Suprapubic skin (tissue), 3 donors: ENCODE results near the gene PARP1.

Experiments used
- POLR2A ChIP-seq, 2 donors: fragments of 450-650 bp; IDR thresholded peaks; one replicate each; pipeline ENCODE4 v1.6.1; 2017; ENCODE audit warnings: antibody characterized with exemption in 2 of 2, mild to moderate bottlenecking in 2 of 2, moderate library complexity in 2 of 2
- TF ChIP-seq, protein P1 (sequence below), 2 donors: fragments of 200-600 bp in 1 of 2; fragments of 450-650 bp in 1 of 2; sonication (generic) in 1 of 2; IDR thresholded peaks; one replicate each; pipeline ENCODE4 v1.5.1; 2016 to 2019; ENCODE audit warnings: antibody characterized with exemption in 2 of 2, mild to moderate bottlenecking in 1 of 2, moderate library complexity in 1 of 2

DNA sequence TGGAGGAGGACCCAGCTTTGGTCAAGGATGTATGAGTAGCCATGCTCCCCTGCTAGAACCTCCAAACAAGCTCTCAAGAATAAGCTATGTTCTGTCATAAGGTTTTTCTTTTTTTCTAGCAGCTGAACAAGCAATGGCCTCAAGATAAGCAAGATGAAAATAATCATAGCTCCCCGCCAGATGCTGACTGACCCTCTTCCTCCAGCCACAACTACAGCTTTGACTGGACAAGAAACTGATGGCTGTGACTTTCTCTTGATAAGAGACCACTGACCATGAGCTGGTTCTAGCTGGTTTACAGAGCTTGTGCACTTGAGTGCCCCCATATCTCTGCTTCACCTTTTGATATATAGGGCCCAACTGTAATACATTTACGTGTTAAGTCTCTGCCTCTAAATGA lies 38.2 kb upstream of the PARP1 start:
- TF ChIP-seq, protein P1, sequence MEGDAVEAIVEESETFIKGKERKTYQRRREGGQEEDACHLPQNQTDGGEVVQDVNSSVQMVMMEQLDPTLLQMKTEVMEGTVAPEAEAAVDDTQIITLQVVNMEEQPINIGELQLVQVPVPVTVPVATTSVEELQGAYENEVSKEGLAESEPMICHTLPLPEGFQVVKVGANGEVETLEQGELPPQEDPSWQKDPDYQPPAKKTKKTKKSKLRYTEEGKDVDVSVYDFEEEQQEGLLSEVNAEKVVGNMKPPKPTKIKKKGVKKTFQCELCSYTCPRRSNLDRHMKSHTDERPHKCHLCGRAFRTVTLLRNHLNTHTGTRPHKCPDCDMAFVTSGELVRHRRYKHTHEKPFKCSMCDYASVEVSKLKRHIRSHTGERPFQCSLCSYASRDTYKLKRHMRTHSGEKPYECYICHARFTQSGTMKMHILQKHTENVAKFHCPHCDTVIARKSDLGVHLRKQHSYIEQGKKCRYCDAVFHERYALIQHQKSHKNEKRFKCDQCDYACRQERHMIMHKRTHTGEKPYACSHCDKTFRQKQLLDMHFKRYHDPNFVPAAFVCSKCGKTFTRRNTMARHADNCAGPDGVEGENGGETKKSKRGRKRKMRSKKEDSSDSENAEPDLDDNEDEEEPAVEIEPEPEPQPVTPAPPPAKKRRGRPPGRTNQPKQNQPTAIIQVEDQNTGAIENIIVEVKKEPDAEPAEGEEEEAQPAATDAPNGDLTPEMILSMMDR (IDR thresholded peaks at IDR 0.05): no peak
- TF ChIP-seq POLR2A (IDR thresholded peaks at IDR 0.05): no peak
